ENCODE data around the gene NCK2. TPM values are rescaled to one million over a fixed set of nuclear protein-coding genes. Genes with fewer than 3 reads are reported as not detected.

The NCK2 gene
- total and polyA plus RNA-seq, 2 of the 4 experiments (the other 2 are of a cell fraction), result 15.8 to 22.2 TPM

- Histone ChIP-seq H3K27me3 (ENCODE audit: control insufficient read depth, insufficient read depth, low read length) (no peaks in the 10 kb centered on the region), H3K9me3 (ENCODE audit: control insufficient read depth, insufficient read depth, low read length) (no peaks in the 10 kb centered on the region), H2BK15ac (ENCODE audit: low read depth, low read length) (no peak overlapping the region), H3K4me3 (ENCODE audit: insufficient read depth, low read depth, low read length) (no peak overlapping the region), H3K23ac (ENCODE audit: low read depth, low read length) (no peak overlapping the region), H3K4ac (ENCODE audit: low read depth, low read length) (no peak overlapping the region), H3K14ac (replicated peaks; ENCODE audit: low read depth, low read length) (no peak overlapping the region), H3K4me2 (ENCODE audit: low read depth, low read length) (no peak overlapping the region), H2BK120ac (ENCODE audit: low read depth, low read length) (no peak overlapping the region), H4K20me1 (ENCODE audit: insufficient read depth, low read length) (peaks cover 46% of the 10 kb centered on the region), H3K4me1 (ENCODE audit: control insufficient read depth, insufficient read depth, low read length) (peaks cover 4% of the 10 kb centered on the region; the same call in 1 of the 2 replicates), H4K5ac (ENCODE audit: low read depth, low read length) (no peak overlapping the region), H3K56ac (ENCODE audit: extremely low read depth, insufficient read depth, low read length) (no peak overlapping the region), H2AK9ac (replicated peaks; ENCODE audit: low read depth, low read length, poor library complexity) (no peak overlapping the region), H2BK5ac (ENCODE audit: low read depth, low read length, poor library complexity, severe bottlenecking) (no peak overlapping the region), H3K9me1 (ENCODE audit: insufficient read depth, low read length) (peaks cover 13% of the 10 kb centered on the region), H3K18ac (ENCODE audit: low read depth, low read length) (no peak overlapping the region), H3K9ac (ENCODE audit: low read depth, low read length) (no peak overlapping the region), H3K36me3 (ENCODE audit: control insufficient read depth, insufficient read depth, low read length) (peaks cover 5% of the 10 kb centered on the region), H3K27ac (ENCODE audit: insufficient read depth, low read length) (no peak overlapping the region), H4K91ac (ENCODE audit: insufficient read depth, low read depth, low read length) (no peak overlapping the region), H2AFZ (replicated peaks; ENCODE audit: low read length, poor library complexity) (no peak overlapping the region), H2AK5ac (ENCODE audit: low read depth, low read length) (no peak overlapping the region), H2BK20ac (ENCODE audit: low read depth, low read length) (no peak overlapping the region), H3K79me1 (ENCODE audit: low read depth in 1 of 2, low read length in 2 of 2) (peaks cover 37 to 80% of the 10 kb centered on the region in 2 experiments), H4K8ac (ENCODE audit: low read depth in 2 of 2, low read length in 2 of 2) (no peak overlapping the region)
- ATAC-seq (ENCODE audit: low read depth) (no peak), DNase-seq (no peak)
- no peak for TF ChIP-seq ELK1 (IDR thresholded peaks at IDR 0.05; ENCODE audit: borderline replicate concordance, low read depth, low read length)
- TF ChIP-seq NFE2L2 (IDR thresholded peaks at IDR 0.05; ENCODE audit: low read depth, low read length), result no peak
- no peak for TF ChIP-seq RFX5 (IDR thresholded peaks at IDR 0.05; ENCODE audit: low read depth, low read length)
- TF ChIP-seq RCOR1 (IDR thresholded peaks at IDR 0.05; ENCODE audit: insufficient replicate concordance, low read length), result no peak
- TF ChIP-seq, protein P1, sequence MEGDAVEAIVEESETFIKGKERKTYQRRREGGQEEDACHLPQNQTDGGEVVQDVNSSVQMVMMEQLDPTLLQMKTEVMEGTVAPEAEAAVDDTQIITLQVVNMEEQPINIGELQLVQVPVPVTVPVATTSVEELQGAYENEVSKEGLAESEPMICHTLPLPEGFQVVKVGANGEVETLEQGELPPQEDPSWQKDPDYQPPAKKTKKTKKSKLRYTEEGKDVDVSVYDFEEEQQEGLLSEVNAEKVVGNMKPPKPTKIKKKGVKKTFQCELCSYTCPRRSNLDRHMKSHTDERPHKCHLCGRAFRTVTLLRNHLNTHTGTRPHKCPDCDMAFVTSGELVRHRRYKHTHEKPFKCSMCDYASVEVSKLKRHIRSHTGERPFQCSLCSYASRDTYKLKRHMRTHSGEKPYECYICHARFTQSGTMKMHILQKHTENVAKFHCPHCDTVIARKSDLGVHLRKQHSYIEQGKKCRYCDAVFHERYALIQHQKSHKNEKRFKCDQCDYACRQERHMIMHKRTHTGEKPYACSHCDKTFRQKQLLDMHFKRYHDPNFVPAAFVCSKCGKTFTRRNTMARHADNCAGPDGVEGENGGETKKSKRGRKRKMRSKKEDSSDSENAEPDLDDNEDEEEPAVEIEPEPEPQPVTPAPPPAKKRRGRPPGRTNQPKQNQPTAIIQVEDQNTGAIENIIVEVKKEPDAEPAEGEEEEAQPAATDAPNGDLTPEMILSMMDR (conservative IDR thresholded peaks at IDR 0.05; ENCODE audit: low read depth, low read length), result no peak
- no peak for TF ChIP-seq CEBPB (IDR thresholded peaks at IDR 0.05; ENCODE audit: low read depth, low read length)
- TF ChIP-seq MXI1 (IDR thresholded peaks at IDR 0.05; ENCODE audit: borderline replicate concordance, low read depth, low read length), result no peak
- CTCF ChIA-PET, result no interaction called here
- in situ Hi-C loops (cut with MboI; ENCODE audit: low sequenced_read_pairs), result no loop called here
- no CpG with 5 or more reads among the region's 1 CpG for WGBS, 2 experiments (ENCODE audit: extremely low coverage in 2 of 2, insufficient read length in 1 of 2)
- dilution Hi-C loops (cut with HindIII; ENCODE audit: low sequenced_read_pairs, unreplicated experiment), result no loop called here
- no TSS peak for BruUV-seq (replicated peaks)
- POLR2A ChIA-PET (ENCODE audit: unreplicated experiment), result no interaction called here
- intact Hi-C loops (cut with micrococcal nuclease), result no loop called here
Measured at GRCh38 chr2:105770149-105770548, 25.4 kb downstream of the NCK2 start.

Data from IMR-90 (cell line).